IMR-90 (cell line): ENCODE data around the gene ABHD13. TPM values are rescaled to one million over a fixed set of nuclear protein-coding genes. Genes with fewer than 3 reads are reported as not detected.

Experiments
- ATAC-seq: fragments of 200-7000 bp; cut with Tn5 transposase; 2 replicates; pipeline ENCODE4 v1.9.1; 2020; ENCODE audit warnings: low read depth, mild to moderate bottlenecking, moderate library complexity
- BruUV-seq: library from RNA; stranded (reverse); fragments of 400-500 nt; replicated peaks from 2 replicates; lab custom pipeline; 2021; lab: Mats Ljungman, UMichigan
- CTCF ChIA-PET: fragments of 300-600 bp; formaldehyde crosslinking; extraction: SDS; loops from one replicate; lab custom pipeline; 2021; ENCODE audit warnings: antibody characterized with exemption; lab: Yijun Ruan, JAX
- POLR2A ChIA-PET: fragments of 300-600 bp; sonication (Branson Sonifier 250); formaldehyde crosslinking; loops from one replicate; lab custom pipeline; 2022; ENCODE audit warnings: antibody characterized with exemption; ENCODE audit not compliant: unreplicated experiment; lab: Charles Lee
- DNase-seq: peaks from one replicate; pipeline ENCODE4 v3.0.0; 2013
- H2AFZ ChIP-seq: replicated peaks from 2 replicates; pipeline ENCODE3; 2013; ENCODE audit warnings: low read length, mild to moderate bottlenecking; ENCODE audit not compliant: poor library complexity
- H2AK5ac ChIP-seq: 2 replicates; pipeline ENCODE4 v1.6.1; 2013; ENCODE audit warnings: low read depth, low read length, inconsistent platforms
- H2AK9ac ChIP-seq: replicated peaks from 2 replicates; pipeline ENCODE3; 2013; ENCODE audit warnings: mild to moderate bottlenecking, low read depth, low read length, moderate library complexity; ENCODE audit not compliant: poor library complexity
- H2BK120ac ChIP-seq: 2 replicates; pipeline ENCODE4 v1.6.1; 2013; ENCODE audit warnings: low read depth, low read length, inconsistent platforms
- H2BK15ac ChIP-seq: 3 replicates; pipeline ENCODE4 v1.6.1; 2013; ENCODE audit warnings: low read depth, low read length, inconsistent platforms
- H2BK20ac ChIP-seq: 2 replicates; pipeline ENCODE4 v1.6.1; 2013; ENCODE audit warnings: low read depth, mild to moderate bottlenecking, inconsistent platforms, low read length, moderate library complexity
- H2BK5ac ChIP-seq: 2 replicates; pipeline ENCODE4 v1.6.1; 2013; ENCODE audit warnings: mild to moderate bottlenecking, low read depth, low read length, inconsistent platforms; ENCODE audit not compliant: poor library complexity, severe bottlenecking
- H3K14ac ChIP-seq: replicated peaks from 2 replicates; pipeline ENCODE4 v1.6.1; 2013; ENCODE audit warnings: low read depth, low read length, inconsistent platforms
- H3K18ac ChIP-seq: 2 replicates; pipeline ENCODE4 v1.6.1; 2013; ENCODE audit warnings: low read depth, low read length, control low read depth
- H3K23ac ChIP-seq: 2 replicates; pipeline ENCODE4 v1.6.1; 2013; ENCODE audit warnings: low read depth, low read length, inconsistent platforms
- H3K27ac ChIP-seq: 2 replicates; pipeline ENCODE4 v1.5.1; 2013; ENCODE audit warnings: mild to moderate bottlenecking, control low read depth, low read length; ENCODE audit not compliant: insufficient read depth
- H3K27me3 ChIP-seq: 2 replicates; pipeline ENCODE4 v1.6.1; 2013; ENCODE audit warnings: low read length; ENCODE audit not compliant: control insufficient read depth, insufficient read depth
- H3K36me3 ChIP-seq: 2 replicates; pipeline ENCODE4 v1.6.1; 2013; ENCODE audit warnings: low read length, mixed read lengths; ENCODE audit not compliant: control insufficient read depth, insufficient read depth
- H3K4ac ChIP-seq: 2 replicates; pipeline ENCODE4 v1.6.1; 2013; ENCODE audit warnings: low read depth, low read length, inconsistent platforms
- H3K4me1 ChIP-seq: 2 replicates; pipeline ENCODE4 v1.6.1; 2013; ENCODE audit warnings: low read length, mixed read lengths; ENCODE audit not compliant: control insufficient read depth, insufficient read depth
- H3K4me2 ChIP-seq: 2 replicates; pipeline ENCODE4 v1.6.1; 2013; ENCODE audit warnings: low read depth, mild to moderate bottlenecking, control low read depth, low read length, moderate library complexity
- H3K4me3 ChIP-seq: 2 replicates; pipeline ENCODE4 v1.5.1; 2013; ENCODE audit warnings: low read depth, mild to moderate bottlenecking, control low read depth, low read length, moderate library complexity; ENCODE audit not compliant: insufficient read depth
- H3K56ac ChIP-seq: 2 replicates; pipeline ENCODE4 v1.6.1; 2013; ENCODE audit warnings: low read length, inconsistent platforms; ENCODE audit not compliant: insufficient read depth; ENCODE audit errors: extremely low read depth
- H3K79me1 ChIP-seq, 2 experiments: 2 replicates each; pipeline ENCODE4 v1.6.1; 2013; ENCODE audit warnings: low read length in 2 of 2, inconsistent platforms in 1 of 2, low read depth in 1 of 2
- H3K9ac ChIP-seq: 2 replicates; pipeline ENCODE4 v1.6.1; 2013; ENCODE audit warnings: low read depth, low read length, control low read depth
- H3K9me1 ChIP-seq: 2 replicates; pipeline ENCODE4 v1.6.1; 2013; ENCODE audit warnings: low read length, inconsistent platforms; ENCODE audit not compliant: insufficient read depth
- H3K9me3 ChIP-seq: 2 replicates; pipeline ENCODE4 v1.6.1; 2013; ENCODE audit warnings: low read length; ENCODE audit not compliant: control insufficient read depth, insufficient read depth
- H4K20me1 ChIP-seq: 2 replicates; pipeline ENCODE4 v1.6.1; 2013; ENCODE audit warnings: low read length, inconsistent platforms; ENCODE audit not compliant: insufficient read depth
- H4K5ac ChIP-seq: 2 replicates; pipeline ENCODE4 v1.6.1; 2013; ENCODE audit warnings: mild to moderate bottlenecking, low read depth, low read length, control low read depth
- H4K8ac ChIP-seq, 2 experiments: 2 replicates each; pipeline ENCODE4 v1.6.1; 2013; ENCODE audit warnings: low read depth in 2 of 2, low read length in 2 of 2, control low read depth in 1 of 2, inconsistent platforms in 1 of 2
- H4K91ac ChIP-seq: 2 replicates; pipeline ENCODE4 v1.6.1; 2013; ENCODE audit warnings: low read depth, low read length, inconsistent platforms; ENCODE audit not compliant: insufficient read depth
- BHLHE40 ChIP-seq: fragments of 150-350 bp; IDR thresholded peaks from 2 replicates; pipeline ENCODE4 v1.6.1; 2016; ENCODE audit warnings: mild to moderate bottlenecking, low read depth, low read length
- CEBPB ChIP-seq: IDR thresholded peaks from 2 replicates; pipeline ENCODE4 v1.6.1; 2012; ENCODE audit warnings: low read depth, low read length, improper control_type of control experiment
- CHD1 ChIP-seq: IDR thresholded peaks from 2 replicates; pipeline ENCODE4 v1.6.1; 2012; ENCODE audit warnings: low read depth, low read length, improper control_type of control experiment
- FOS ChIP-seq: fragments of 150-350 bp; IDR thresholded peaks from 2 replicates; pipeline ENCODE4 v1.6.1; 2016; ENCODE audit warnings: low read depth, low read length
- MAFK ChIP-seq: IDR thresholded peaks from 2 replicates; pipeline ENCODE4 v1.6.1; 2012; ENCODE audit warnings: low read depth, low read length, improper control_type of control experiment
- MAZ ChIP-seq: IDR thresholded peaks from 2 replicates; pipeline ENCODE4 v1.6.1; 2012; ENCODE audit warnings: low read depth, mild to moderate bottlenecking, low read length, improper control_type of control experiment, moderate library complexity, borderline replicate concordance
- MXI1 ChIP-seq: IDR thresholded peaks from 2 replicates; pipeline ENCODE4 v1.6.1; 2012; ENCODE audit warnings: low read depth, mild to moderate bottlenecking, low read length, moderate library complexity, borderline replicate concordance
- NFE2L2 ChIP-seq: fragments of 150-350 bp; IDR thresholded peaks from 2 replicates; pipeline ENCODE4 v1.6.1; 2016; ENCODE audit warnings: low read depth, mild to moderate bottlenecking, low read length
- POLR2A ChIP-seq: IDR thresholded peaks from 2 replicates; pipeline ENCODE4 v1.6.1; 2012; ENCODE audit warnings: mild to moderate bottlenecking, low read depth, low read length
- RAD21 ChIP-seq: IDR thresholded peaks from 2 replicates; pipeline ENCODE4 v1.6.1; 2012; ENCODE audit warnings: low read length, improper control_type of control experiment
- RCOR1 ChIP-seq: IDR thresholded peaks from 2 replicates; pipeline ENCODE4 v1.6.1; 2012; ENCODE audit warnings: mild to moderate bottlenecking, low read length, improper control_type of control experiment; ENCODE audit not compliant: insufficient replicate concordance
- RFX5 ChIP-seq: IDR thresholded peaks from 2 replicates; pipeline ENCODE4 v1.8.0; 2012; ENCODE audit warnings: low read depth, mild to moderate bottlenecking, low read length, moderate library complexity
- SMC3 ChIP-seq: fragments of 150-350 bp; IDR thresholded peaks from 2 replicates; pipeline ENCODE4 v1.6.1; 2016; ENCODE audit warnings: low read depth, mild to moderate bottlenecking, antibody characterized with exemption, low read length, moderate library complexity
- WGBS, 2 experiments: methylation state at CpG; one replicate each; pipeline versions ENCODE4 v1.1.5 to v1.1.7; 2013; ENCODE audit warnings: missing lambda C conversion rate in 2 of 2; ENCODE audit not compliant: insufficient read length in 1 of 2; ENCODE audit errors: extremely low coverage in 2 of 2; 5-methylcytosine and 5-hydroxymethylcytosine counted together
- dilution Hi-C: fragments of 300-500 bp; cut with HindIII; formaldehyde crosslinking; loops from one replicate; pipeline ENCODE4 v1.14.3; 2018; ENCODE audit warnings: low sequenced_read_pairs; ENCODE audit not compliant: unreplicated experiment
- in situ Hi-C: fragments of 300-500 bp; cut with MboI; formaldehyde crosslinking; loops from 3 replicates; pipeline ENCODE4 v1.14.3; 2019; ENCODE audit warnings: low sequenced_read_pairs, inconsistent platforms, mixed read lengths
- intact Hi-C: fragments of 100-400 bp; cut with micrococcal nuclease; formaldehyde crosslinking; loops from 2 replicates; pipeline ENCODE4 v1.10.0; 2022
- polyA plus RNA-seq, 3 experiments: library from polyadenylated mRNA; depleted of rRNA; stranded (reverse); fragments of >200 nt; gene quantifications; 2 replicates each; pipeline ENCODE4 v1.2.3, GENCODE V29; 2012; ENCODE audit warnings: low replicate concordance in 1 of 3
- total RNA-seq: library from RNA; depleted of rRNA; stranded (reverse); fragments of >200 nt; gene quantifications from 2 replicates; pipeline ENCODE4 v1.2.3, GENCODE V29; 2012
- TF ChIP-seq, protein P1 (sequence below): fragments of 150-350 bp; IDR thresholded peaks from 2 replicates; pipeline ENCODE4 v1.6.1; 2016; ENCODE audit warnings: low read depth, mild to moderate bottlenecking, low read length, moderate library complexity, borderline replicate concordance
- TF ChIP-seq, protein P2 (sequence below): conservative IDR thresholded peaks from 2 replicates; pipeline ENCODE4 v1.5.1; 2012; ENCODE audit warnings: mild to moderate bottlenecking, low read depth, low read length, improper control_type of control experiment
- TF ChIP-seq, protein P3 (sequence below): fragments of 150-350 bp; IDR thresholded peaks from 2 replicates; pipeline ENCODE4 v1.6.1; 2017; ENCODE audit warnings: mild to moderate bottlenecking, antibody characterized with exemption, low read length, low read depth

Gene ABHD13
- total and polyA plus RNA-seq, 2 of the 4 experiments (the other 2 are of a cell fraction) = 4.0 to 4.1 TPM

GRCh38 chr13:108257248-108257647 lies 39.1 kb downstream of the ABHD13 start:
- dilution Hi-C loops = no loop called here
- in situ Hi-C loops = no loop called here
- Histone ChIP-seq H3K23ac (no peak overlapping the region), H4K91ac (no peak overlapping the region), H3K27ac (no peak overlapping the region), H3K4me3 (no peak overlapping the region), H2BK5ac (no peak overlapping the region), H3K9me1 (peaks cover 4% of the 10 kb centered on the region; the same call in 1 of the 2 replicates), H3K9me3 (no peaks in the 10 kb centered on the region), H4K5ac (no peak overlapping the region), H4K20me1 (no peaks in the 10 kb centered on the region), H3K4ac (no peak overlapping the region), H3K4me1 (no peaks in the 10 kb centered on the region), H3K14ac (no peak overlapping the region), H2BK20ac (no peak overlapping the region), H3K36me3 (no peaks in the 10 kb centered on the region), H3K18ac (no peak overlapping the region), H3K79me1 (no peaks in the 10 kb centered on the region; a peak in 1 of 4 replicates), H2BK120ac (no peak overlapping the region), H2AK5ac (no peak overlapping the region), H2AK9ac (no peak overlapping the region), H3K56ac (no peak overlapping the region), H2BK15ac (no peak overlapping the region), H2AFZ (no peak overlapping the region), H3K9ac (no peak overlapping the region), H3K4me2 (no peak overlapping the region), H3K27me3 (no peaks in the 10 kb centered on the region), H4K8ac (no peak overlapping the region)
- DNase-seq (no peak), ATAC-seq (no peak)
- no TSS peak for BruUV-seq
- ChIA-PET POLR2A (no interaction called here), CTCF (no interaction called here)
- WGBS, 2 experiments = no CpG with 5 or more reads among the region's 2 CpGs
- TF ChIP-seq RCOR1 = no peak
- TF ChIP-seq RFX5 = no peak
- TF ChIP-seq FOS = no peak
- TF ChIP-seq, protein P1, sequence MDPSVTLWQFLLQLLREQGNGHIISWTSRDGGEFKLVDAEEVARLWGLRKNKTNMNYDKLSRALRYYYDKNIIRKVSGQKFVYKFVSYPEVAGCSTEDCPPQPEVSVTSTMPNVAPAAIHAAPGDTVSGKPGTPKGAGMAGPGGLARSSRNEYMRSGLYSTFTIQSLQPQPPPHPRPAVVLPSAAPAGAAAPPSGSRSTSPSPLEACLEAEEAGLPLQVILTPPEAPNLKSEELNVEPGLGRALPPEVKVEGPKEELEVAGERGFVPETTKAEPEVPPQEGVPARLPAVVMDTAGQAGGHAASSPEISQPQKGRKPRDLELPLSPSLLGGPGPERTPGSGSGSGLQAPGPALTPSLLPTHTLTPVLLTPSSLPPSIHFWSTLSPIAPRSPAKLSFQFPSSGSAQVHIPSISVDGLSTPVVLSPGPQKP = no peak
- TF ChIP-seq MXI1 = no peak
- TF ChIP-seq, protein P2, sequence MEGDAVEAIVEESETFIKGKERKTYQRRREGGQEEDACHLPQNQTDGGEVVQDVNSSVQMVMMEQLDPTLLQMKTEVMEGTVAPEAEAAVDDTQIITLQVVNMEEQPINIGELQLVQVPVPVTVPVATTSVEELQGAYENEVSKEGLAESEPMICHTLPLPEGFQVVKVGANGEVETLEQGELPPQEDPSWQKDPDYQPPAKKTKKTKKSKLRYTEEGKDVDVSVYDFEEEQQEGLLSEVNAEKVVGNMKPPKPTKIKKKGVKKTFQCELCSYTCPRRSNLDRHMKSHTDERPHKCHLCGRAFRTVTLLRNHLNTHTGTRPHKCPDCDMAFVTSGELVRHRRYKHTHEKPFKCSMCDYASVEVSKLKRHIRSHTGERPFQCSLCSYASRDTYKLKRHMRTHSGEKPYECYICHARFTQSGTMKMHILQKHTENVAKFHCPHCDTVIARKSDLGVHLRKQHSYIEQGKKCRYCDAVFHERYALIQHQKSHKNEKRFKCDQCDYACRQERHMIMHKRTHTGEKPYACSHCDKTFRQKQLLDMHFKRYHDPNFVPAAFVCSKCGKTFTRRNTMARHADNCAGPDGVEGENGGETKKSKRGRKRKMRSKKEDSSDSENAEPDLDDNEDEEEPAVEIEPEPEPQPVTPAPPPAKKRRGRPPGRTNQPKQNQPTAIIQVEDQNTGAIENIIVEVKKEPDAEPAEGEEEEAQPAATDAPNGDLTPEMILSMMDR = no peak
- no peak for TF ChIP-seq CHD1
- no peak for TF ChIP-seq MAFK
- no peak for TF ChIP-seq POLR2A
- no peak for TF ChIP-seq SMC3
- no peak for TF ChIP-seq NFE2L2
- TF ChIP-seq BHLHE40 = no peak
- TF ChIP-seq MAZ = no peak
- TF ChIP-seq, protein P3, sequence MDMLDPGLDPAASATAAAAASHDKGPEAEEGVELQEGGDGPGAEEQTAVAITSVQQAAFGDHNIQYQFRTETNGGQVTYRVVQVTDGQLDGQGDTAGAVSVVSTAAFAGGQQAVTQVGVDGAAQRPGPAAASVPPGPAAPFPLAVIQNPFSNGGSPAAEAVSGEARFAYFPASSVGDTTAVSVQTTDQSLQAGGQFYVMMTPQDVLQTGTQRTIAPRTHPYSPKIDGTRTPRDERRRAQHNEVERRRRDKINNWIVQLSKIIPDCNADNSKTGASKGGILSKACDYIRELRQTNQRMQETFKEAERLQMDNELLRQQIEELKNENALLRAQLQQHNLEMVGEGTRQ = no peak
- TF ChIP-seq CEBPB = no peak
- TF ChIP-seq RAD21 = no peak
- intact Hi-C loops = loop anchor here (2.0 kb wide), 1 partner anchor 540 kb away; no protein-coding TSS in a partner anchor
